IPS DF 19.7 (cell line): ENCODE data around the gene OR5C1.
"Not testable (repeated sequence)": the region's sequence is repeated elsewhere in the genome, so short reads cannot be mapped to it uniquely, and the experiment has no call there.

ENCODE experiments used
- DNase-seq: peaks from one replicate; pipeline ENCODE4 v3.0.0-alpha.2; 2013; ENCODE audit warnings: low read depth, low spot score

OR5C1 gene

DNA sequence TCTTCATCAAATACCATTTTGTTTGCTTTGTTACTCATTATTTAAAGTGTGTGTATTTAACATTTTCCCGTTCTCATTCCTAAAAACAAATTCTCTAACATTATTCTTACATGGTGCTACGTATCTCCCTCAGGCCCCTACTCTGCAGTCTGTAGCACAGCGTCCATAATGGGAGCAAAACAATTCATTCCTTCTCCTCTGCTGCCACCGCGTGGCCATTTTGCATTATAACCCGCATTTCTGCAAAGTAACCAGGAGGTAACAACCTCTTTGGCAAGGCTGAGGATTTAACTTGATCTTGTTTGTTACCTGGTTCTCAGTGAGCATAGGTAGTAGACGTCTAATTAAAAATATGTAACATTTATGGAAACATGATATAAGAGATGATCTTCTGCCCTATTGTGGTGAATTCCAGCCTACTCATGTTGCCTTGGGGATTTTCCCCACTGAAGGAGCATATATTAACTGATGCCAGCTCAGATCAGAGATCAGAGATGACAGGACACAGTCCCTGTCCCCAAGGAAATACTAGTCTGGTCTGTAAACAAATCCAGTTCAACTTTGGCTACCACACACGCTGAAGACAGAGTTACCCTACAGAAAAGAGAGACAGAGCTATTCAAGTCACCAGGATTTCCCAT is 21.7 kb downstream of the OR5C1 start:
- peak; percentile 57 for DNase-seq

DNA sequence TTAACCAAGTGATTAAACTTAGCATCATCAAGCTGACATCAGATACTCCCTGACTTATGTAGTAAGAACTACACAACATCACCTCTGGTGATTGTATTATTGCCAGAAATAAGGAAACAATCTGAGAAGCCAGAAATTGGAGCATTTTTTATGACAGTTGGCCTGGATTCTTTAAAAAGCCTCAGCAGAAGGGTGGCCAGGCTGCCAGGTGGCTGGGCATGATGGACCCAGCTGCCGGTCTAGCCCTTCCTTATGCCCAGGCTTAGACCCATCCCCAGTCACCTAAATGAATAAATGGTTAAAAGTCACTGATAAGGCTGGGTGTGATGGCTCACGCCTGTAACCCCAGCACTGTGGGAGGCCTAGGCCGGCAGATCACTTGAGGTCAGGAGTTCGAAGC is 24.0 kb downstream of the OR5C1 start:
- no peak for DNase-seq

DNA sequence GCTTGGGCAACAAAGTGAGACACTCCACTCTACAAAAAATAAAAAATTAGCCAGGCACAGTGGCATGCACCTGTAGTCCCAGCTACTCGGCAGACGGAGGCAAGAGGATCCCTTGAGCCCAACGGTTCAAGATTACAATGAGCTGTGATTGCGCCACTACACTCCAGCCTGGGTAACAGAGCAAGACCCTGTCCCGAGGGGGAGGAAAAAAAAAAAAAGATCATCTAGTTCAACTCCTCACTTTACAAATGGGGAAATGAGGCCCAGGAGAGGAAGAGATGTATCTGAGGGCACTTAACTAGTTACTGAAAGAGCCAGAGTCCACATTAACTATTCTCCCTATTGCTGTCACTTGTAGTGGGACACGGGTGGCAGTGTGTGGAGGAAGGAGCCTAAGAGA is 25.8 kb downstream of the OR5C1 start:
- DNase-seq: no peak

DNA sequence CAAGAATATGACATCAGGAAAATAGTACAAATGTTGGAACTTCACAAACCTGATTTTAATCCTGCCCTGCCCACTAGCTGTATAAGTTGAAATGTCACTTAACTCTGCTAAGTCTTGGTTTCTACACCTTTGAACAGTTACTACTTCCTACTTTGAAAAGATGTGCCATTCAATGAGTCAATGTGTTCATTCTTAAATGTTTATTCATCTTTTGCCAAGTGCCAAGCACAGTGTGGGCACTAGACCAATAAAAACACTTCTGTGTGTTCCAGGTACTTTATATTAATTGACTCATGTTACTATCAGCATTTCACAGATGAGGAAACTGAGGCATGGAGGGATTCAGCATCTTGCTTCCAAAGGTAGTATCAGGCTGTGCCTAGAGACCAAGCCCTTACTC is 26.8 kb downstream of the OR5C1 start:
- no peak for DNase-seq

- no peak for DNase-seq
These were observed 27.6 kb downstream of the OR5C1 start for GRCh38 chr9:122816163-122816867.

DNA sequence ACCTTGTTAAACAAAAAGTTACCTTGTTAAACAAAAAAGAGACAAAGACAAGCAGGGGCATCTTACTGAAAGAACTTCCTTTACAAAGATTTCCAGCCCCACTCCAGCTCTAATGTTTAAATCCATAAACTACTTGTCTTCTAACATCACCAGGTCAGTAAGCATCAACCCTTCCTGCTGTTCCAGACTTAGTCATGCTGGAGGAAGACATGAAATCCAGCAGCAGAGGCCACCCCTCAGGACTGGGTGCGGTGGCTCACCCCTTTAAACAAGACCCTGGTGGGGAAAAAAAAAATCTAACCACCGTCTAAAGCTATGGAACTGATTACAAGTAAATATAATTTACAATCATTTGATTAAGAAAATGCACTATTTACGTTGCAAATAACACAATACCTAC is 30.6 kb downstream of the OR5C1 start:
- no peak for DNase-seq

GRCh38 chr9:122819791-122820489 is 31.2 kb downstream of the OR5C1 start:
- no peak for DNase-seq

DNA sequence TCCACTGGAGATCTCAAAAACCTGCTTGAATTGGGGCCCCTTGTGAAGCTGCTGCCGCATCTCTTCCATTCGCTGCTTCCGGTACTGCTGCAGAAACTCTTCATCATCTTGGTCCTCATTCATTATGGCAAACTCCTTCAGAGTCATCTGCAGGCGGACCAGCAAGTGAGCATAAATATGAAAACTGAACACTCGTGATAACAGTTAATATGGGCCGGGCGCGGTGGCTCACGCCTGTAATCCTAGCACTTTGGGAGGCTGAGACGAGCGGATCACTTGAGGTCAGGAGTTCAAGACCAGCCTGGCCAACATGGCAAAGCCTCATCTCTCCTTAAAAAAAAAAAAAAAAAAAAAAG is 31.7 kb downstream of the OR5C1 start:
- DNase-seq: no peak

DNA sequence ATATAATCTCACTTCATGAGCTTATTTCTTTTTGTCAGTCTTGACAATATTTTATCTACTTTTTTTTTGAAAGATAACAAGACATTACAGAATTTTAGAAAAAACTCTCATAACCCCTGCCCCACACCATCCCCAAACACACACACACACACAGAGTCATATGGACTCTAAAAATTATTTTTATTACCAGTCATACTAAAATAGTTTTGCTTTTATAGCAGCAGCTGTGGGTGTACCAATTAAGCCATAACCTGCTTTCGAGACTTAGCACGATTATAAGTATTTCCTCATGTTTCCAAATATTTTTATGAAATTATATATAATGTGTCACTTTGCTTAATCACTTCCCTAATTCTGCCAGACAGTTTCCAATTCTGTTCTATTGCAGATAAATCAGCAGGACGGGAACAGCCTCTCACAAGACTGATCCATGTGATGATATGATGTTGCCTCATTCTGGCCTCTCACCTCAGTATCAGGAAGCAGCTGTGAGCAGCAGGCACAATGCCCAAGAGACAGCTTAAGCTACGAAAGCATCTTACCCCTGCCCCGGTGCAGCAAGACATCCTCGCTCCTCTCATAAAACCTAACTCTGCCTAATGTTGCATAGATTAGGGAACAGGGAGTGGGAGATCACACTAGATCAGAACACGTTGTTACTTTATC is 32.7 kb downstream of the OR5C1 start:
- DNase-seq: no peak

- DNase-seq: no peak
These were observed 33.3 kb downstream of the OR5C1 start for GRCh38 chr9:122822056-122822455.

DNA sequence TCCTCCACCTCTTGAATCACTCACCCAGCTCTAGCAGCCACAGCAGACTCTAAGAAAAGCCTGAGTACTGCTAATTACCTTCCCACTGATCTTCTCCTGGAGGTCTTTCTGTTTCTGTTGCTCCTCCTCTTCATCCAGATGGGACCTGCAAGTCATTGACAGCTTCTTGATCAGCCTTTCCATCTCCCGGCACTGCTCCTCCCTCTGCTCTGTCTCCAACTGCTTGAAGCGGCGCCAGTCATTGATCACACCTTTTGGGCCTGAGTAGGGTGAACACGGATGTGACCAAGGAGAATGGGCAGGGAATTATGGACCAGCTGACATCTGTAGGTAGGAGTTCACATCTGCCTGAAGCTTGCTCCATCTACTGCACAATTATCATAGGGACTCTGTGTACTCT is 34.2 kb downstream of the OR5C1 start:
- no peak for DNase-seq

DNA sequence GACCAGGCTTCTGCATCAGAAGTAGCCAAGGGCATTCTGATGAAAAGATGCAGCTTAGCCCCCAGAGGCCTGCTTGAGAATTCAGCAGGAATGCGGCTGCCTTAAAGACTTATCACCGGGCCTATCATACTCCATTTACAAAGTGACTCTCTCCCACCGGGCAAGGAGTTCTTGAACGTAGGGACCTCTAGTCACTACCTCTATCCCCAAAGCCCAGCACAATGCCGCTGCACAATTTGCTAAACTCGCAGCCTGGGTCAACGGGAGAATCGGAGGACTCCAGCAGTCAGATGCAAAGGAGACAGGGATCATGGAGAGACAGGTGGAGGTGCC is 39.0 kb downstream of the OR5C1 start:
- no peak for DNase-seq

GRCh38 chr9:122828965-122829284 is 40.2 kb downstream of the OR5C1 start:
- not testable (repeated sequence) for DNase-seq

DNA sequence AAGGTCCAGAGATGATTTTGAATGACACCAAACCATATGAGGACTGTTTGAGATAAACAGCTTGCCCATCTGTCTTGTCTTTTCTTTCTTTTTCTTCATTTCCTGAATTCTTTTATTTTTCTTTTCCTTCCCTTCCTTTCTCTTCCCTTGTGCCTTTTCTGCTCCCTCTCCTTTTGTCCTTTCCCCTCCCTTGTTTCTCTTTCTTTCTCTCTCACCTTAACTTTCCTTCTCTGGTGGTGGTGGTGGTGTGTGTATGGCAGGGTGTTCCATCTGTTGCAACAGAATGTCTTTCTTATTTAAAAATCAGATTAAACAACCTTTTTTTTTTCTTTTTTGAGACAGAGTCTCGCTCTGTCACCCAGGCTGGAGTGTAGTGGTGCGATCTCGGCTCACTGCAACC is 43.5 kb downstream of the OR5C1 start:
- no peak for DNase-seq

DNA sequence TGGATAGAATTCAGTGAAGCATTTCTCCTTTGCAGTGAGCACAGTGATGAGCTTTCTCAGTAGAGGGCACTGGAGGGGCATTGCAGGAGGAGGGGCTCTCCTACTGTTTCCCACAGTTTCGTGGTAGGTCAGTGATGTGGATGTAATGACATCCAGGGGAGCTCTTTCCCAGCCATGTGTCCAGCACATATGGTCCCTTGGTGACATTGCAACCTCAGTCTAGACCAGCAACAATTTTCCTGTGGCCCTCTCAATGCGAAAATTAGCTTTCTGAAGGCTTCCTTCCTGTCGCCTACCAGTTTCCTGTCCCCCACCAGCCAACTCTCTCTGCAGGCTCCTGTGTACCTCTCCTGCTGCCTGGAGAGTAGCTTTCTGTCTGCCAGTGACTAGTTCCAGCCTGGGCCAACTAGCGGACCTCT is 46.6 kb downstream of the OR5C1 start:
- no peak for DNase-seq

- no peak for DNase-seq
These were observed 48.6 kb downstream of the OR5C1 start for GRCh38 chr9:122837266-122837850.

- not testable (repeated sequence) for DNase-seq
These were observed 49.7 kb downstream of the OR5C1 start for GRCh38 chr9:122838441-122838840.
